Measurements from ENCODE around the gene GJB5. TPM values are rescaled to one million over a fixed set of nuclear protein-coding genes. Genes with fewer than 3 reads are reported as not detected.

The GJB5 gene
- total RNA-seq, 1 experiment from 2014 or later, result not detected

DNA sequence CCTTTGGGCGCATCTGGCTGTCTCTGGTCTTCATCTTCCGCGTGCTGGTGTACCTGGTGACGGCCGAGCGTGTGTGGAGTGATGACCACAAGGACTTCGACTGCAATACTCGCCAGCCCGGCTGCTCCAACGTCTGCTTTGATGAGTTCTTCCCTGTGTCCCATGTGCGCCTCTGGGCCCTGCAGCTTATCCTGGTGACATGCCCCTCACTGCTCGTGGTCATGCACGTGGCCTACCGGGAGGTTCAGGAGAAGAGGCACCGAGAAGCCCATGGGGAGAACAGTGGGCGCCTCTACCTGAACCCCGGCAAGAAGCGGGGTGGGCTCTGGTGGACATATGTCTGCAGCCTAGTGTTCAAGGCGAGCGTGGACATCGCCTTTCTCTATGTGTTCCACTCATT is 2.5 kb downstream of the GJB5 start:
- H3K4me1 ChIP-seq (ENCODE audit: control insufficient read depth, insufficient read depth, low read length), result no peaks in the 10 kb centered on the region
- POLR2A ChIA-PET, result no interaction called here
- no peaks in the 10 kb centered on the region for H3K27me3 ChIP-seq (ENCODE audit: control insufficient read depth, insufficient read depth, low read length)

GRCh38 chr1:34758751-34759150 is 3.9 kb downstream of the GJB5 start:
- no peak overlapping the region for H3K27ac ChIP-seq (ENCODE audit: low read length)
- H3K9me3 ChIP-seq (ENCODE audit: control insufficient read depth, insufficient read depth, low read depth, low read length), result no peaks in the 10 kb centered on the region
- no peaks in the 10 kb centered on the region; the same call in 1 of the 2 replicates for H3K4me1 ChIP-seq (ENCODE audit: control insufficient read depth, insufficient read depth, low read length)
- no peak for DNase-seq (ENCODE audit: low read depth, low spot score)
- TF ChIP-seq TCF7L2 (IDR thresholded peaks at IDR 0.05; ENCODE audit: low read depth, low read length) (no peak), CTCF (IDR thresholded peaks at IDR 0.05) (no peak), REST (IDR thresholded peaks at IDR 0.05; ENCODE audit: insufficient read depth in 1 of 2, low read depth in 2 of 2, low read length in 1 of 2) (no peak), POLR2AphosphoS5 (IDR thresholded peaks at IDR 0.05; ENCODE audit: low read depth, low read length) (no peak)
- no peaks in the 10 kb centered on the region for H3K36me3 ChIP-seq (ENCODE audit: control insufficient read depth, insufficient read depth, low read length)
- in situ Hi-C loops (cut with HindIII; ENCODE audit: low pct_unique_long_range_greater_than_20kb, low sequenced_read_pairs) (no loop called here), intact Hi-C loops (cut with micrococcal nuclease; ENCODE audit: unreplicated experiment) (no loop called here)
- H3K27me3 ChIP-seq (ENCODE audit: control insufficient read depth, insufficient read depth, low read length), result no peaks in the 10 kb centered on the region
- ATAC-seq, result no peak
- CTCF ChIA-PET, result no interaction called here
- H3K4me3 ChIP-seq (ENCODE audit: low read depth in 2 of 2, low read length in 2 of 2), result no peak overlapping the region
- no TSS peak for BruUV-seq (replicated peaks)
- POLR2A ChIA-PET, result interaction anchor here (0.5 kb wide), 1 partner anchor 17 kb away, joined by 13 read pairs; no protein-coding TSS in a partner anchor

More for the DNA sequence above, 2.5 kb downstream of the GJB5 start:
- ATAC-seq (no peak), DNase-seq (ENCODE audit: low read depth, low spot score) (no peak)
- intact Hi-C loops (cut with micrococcal nuclease; ENCODE audit: unreplicated experiment), result no loop called here
- H3K9me3 ChIP-seq (ENCODE audit: control insufficient read depth, insufficient read depth, low read depth, low read length), result no peaks in the 10 kb centered on the region
- in situ Hi-C loops (cut with HindIII; ENCODE audit: low pct_unique_long_range_greater_than_20kb, low sequenced_read_pairs), result no loop called here
- no peaks in the 10 kb centered on the region for H3K36me3 ChIP-seq (ENCODE audit: control insufficient read depth, insufficient read depth, low read length)
- no peak for TF ChIP-seq CTCF (IDR thresholded peaks at IDR 0.05)
- CTCF ChIA-PET, result no interaction called here
- H3K27ac ChIP-seq (ENCODE audit: low read length), result no peak overlapping the region
- no peak overlapping the region for H3K4me3 ChIP-seq (ENCODE audit: low read depth in 2 of 2, low read length in 2 of 2)
- no TSS peak for BruUV-seq (replicated peaks)
